GM18907 (cell line): ENCODE measurements around the gene PRTFDC1.
A peak's percentile ranks its signal among the peaks of the same experiment; 100 is the strongest.

Experiments
- ATAC-seq: cut with Tn5 transposase; IDR thresholded peaks from one replicate; pipeline ENCODE4 v1.9.1; 2021; ENCODE audit warnings: mild to moderate bottlenecking, moderate library complexity; ENCODE audit not compliant: unreplicated experiment

PRTFDC1 gene

DNA sequence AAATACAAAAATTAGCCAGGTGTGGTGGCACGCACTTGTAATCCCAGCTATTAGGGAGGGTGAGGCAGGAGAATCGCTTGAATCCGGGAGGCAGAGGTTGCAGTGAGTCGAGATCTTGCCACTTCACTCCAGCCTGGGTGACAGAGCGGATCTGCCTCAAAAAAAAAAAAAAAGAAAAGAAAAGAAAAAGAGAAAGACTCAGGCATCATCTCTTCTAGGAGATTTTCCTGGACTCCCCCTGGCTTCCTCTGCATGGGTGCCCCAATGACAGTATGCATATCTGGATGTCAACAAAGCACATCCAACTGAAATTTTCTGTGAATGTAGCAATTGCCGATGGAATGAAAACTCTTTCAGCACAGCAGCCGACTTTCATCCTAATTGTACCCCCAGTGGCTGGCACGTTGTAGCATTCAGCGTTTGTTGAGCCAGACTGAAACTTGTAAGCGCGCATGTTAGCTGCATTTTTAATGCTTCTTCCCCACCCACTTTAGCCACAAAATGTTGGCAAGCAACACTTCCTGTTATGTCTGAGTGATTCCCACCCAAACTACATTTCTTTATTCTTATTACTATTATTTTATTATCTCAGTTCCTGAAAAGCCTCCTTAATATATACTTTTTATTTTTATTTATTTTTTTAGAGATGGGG is 70.2 kb downstream of the PRTFDC1 start:
- ATAC-seq: peak; percentile 74

GRCh38 chr10:24879861-24880260 is 72.5 kb downstream of the PRTFDC1 start:
- no peak for ATAC-seq

DNA sequence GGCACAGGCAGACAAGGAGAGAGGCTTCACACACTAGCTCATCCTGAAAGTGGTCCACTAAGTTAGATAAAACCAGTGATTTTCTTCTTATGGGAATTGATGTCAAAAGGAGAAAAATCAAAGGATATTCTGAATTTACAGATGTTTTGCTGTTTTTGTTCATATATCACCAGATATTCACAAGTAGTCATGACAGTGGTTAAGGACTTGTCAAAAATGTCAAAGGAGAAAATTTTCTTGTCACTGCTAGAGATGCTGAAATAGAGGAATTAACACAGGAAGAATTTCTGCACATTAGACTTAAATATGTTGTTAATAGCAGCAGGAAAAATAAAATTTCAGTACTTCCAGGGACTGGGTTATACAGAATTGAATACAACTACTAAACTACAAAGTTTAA is 78.3 kb downstream of the PRTFDC1 start:
- no peak for ATAC-seq

GRCh38 chr10:24873281-24873683 is 79.1 kb downstream of the PRTFDC1 start:
- no peak for ATAC-seq

DNA sequence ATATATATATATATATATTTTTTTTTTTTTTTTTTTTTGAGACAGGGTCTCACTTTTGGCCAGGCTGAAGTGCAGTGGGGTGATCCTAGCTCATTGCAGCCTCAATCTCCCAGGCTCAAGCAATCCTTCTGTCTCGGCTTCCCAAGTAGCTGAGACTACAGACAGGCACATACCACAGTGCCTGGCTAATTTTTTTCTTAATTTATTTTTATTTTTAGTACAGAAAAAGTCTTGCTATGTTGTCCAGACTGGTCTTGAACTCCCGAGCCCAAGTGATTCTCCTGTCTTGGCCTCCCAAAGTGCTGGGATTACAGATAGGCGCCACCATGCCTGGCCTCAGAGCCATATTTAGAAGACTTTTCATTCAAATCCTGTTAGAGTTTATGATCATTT is 79.6 kb downstream of the PRTFDC1 start:
- no peak for ATAC-seq

DNA sequence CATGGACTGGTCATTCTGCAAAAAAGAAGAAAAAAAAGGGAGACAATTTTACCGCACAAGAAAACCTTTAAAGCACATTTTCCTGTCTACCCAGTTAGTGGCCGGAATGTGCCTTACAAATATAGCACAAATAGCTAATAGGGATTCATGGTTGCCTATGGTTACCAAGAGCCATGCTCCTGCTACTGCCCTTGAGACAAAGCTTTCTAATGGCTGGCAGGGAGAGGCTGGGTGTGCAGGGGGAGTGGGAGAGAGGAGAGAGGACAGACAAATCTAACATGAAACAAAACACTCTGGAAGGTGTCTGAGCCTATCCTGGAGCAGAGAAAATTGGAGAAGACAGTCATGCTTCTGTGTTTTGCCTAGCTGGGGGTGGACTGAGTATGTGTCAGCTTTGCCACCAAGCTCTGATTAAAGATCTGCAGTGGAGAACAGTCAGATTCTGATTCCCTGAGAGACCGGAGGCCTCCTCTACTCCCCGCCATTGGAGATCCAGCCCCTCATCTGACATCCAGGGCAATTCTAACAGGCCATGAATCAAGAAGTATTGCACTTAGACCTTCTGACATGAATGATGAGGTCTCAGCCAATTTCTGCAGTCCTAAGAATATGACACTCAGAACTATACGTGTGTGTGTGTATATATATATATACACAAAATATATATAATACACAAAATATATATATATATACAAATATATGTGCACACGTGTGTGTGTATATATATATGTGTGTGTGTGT is 80.2 kb downstream of the PRTFDC1 start:
- ATAC-seq: no peak

- no peak for ATAC-seq
Measured at GRCh38 chr10:24871011-24871935, 81.1 kb downstream of the PRTFDC1 start.

DNA sequence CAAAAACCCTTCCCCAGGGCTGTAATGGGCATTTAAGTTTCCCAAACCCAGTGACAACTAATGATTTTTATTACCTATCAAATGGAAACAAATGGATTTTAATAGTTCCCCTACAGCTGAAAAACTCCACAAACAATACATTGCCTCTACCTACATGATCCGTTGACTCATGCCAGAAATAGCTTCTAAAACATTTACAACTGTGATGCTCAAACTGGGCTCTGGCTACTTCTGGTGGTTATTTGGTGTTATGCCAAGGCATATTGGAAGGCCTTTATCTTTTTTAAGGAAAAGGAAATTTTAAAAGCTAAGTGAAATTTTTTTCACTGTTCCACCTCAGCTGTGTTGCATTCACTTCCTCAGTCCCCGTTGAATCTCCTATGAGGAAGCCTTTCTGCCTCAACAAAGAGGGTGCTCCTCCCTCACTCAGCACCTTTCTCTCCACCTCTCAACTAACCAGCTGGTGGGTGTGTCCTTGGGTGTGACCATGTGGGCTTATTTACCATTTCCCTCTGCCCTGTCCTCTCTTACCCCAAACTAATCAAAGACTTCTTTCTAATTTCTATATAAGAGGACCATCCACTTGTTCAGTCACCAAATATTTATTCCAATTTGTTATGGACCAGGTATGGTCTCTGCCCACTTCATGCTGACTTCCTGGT is 82.9 kb downstream of the PRTFDC1 start:
- ATAC-seq: no peak

GRCh38 chr10:24866604-24867583 is 85.5 kb downstream of the PRTFDC1 start:
- no peak for ATAC-seq

GRCh38 chr10:24865783-24866182 is 86.6 kb downstream of the PRTFDC1 start:
- no peak for ATAC-seq

- ATAC-seq: no peak
Measured at GRCh38 chr10:24862589-24862988, 89.8 kb downstream of the PRTFDC1 start.

GRCh38 chr10:24858288-24859270 is 93.8 kb downstream of the PRTFDC1 start:
- no peak for ATAC-seq

- ATAC-seq: no peak
Measured at GRCh38 chr10:24857031-24857725, 95.2 kb downstream of the PRTFDC1 start.

GRCh38 chr10:24854256-24854655 is 98.2 kb downstream of the PRTFDC1 start:
- ATAC-seq: no peak

GRCh38 chr10:24853661-24854060 is 98.7 kb downstream of the PRTFDC1 start:
- no peak for ATAC-seq

DNA sequence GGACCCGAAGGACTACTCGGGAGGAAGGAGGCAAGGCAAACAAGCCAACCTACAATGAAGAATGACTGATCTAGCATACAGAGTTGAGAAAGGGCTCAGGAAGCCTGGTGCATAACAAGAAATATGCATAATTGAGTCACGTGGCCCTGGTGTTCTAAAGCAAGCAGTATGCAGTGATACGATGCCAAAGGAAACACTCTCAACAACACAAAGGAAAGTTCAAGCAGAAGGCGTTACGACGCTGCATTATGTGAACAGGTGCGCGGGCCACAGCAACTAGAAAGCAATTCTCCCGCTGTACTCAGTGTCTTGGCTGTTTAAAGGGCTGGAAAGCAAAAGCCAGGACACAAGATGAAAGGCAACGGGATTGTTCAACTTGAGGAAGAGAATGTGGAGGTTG is 100.8 kb downstream of the PRTFDC1 start:
- ATAC-seq: no peak

DNA sequence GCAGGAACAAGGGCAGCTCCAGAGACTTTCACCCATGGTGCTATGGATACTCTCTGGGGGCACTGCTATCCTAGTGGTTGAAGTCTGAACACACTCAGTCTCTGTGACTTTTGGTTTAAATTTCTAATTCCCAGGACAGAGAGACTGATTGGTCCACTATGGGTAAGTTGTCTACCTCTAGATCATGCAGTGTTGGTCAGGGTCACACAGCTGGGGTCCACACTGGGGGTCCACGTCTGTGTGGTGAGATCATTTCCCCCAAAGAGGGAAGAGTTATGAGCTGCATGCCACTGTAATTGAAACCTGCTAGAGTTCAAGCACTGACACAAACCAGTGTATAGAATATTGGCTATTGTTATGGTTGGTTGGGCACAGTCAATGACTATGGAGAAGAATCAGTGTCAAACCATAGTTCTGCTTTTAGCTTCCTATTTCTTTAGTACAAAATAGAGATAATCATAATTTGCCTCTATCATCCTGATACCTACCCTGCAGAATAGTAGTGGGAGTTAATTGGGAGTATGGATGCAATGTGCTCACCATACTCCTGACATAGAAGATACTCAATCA is 101.6 kb downstream of the PRTFDC1 start:
- no peak for ATAC-seq
